GM23338 (cell line): Measurements from ENCODE around the gene RIN3. TPM values are rescaled to one million over a fixed set of nuclear protein-coding genes. Genes with fewer than 3 reads are reported as not detected.
A peak's percentile ranks its signal among the peaks of the same experiment; 100 is the strongest.

ENCODE experiments used
- ATAC-seq: fragments of 200-7000 bp; cut with Tn5 transposase; 3 replicates; pipeline ENCODE4 v1.9.1; 2020
- DNase-seq: peaks from one replicate; pipeline ENCODE4 v3.0.0-alpha.2; 2015; ENCODE audit warnings: low spot score
- H2AFZ ChIP-seq: fragments of 200-600 bp; sonication (generic); 2 replicates; pipeline ENCODE4 v1.8.0; 2016; ENCODE audit warnings: antibody characterized with exemption, mild to moderate bottlenecking, moderate library complexity
- H3F3A ChIP-seq: fragments of 200-600 bp; sonication (generic); replicated peaks from 2 replicates; pipeline ENCODE4 v1.8.0; 2017; ENCODE audit warnings: antibody characterized with exemption, mixed run types, low read depth
- H3K27ac ChIP-seq: fragments of 200-600 bp; sonication (generic); 2 replicates; pipeline ENCODE4 v1.6.1; 2016; ENCODE audit warnings: low read depth
- H3K27me3 ChIP-seq: fragments of 200-600 bp; sonication (generic); 2 replicates; pipeline ENCODE4 v1.8.0; 2016; ENCODE audit warnings: mild to moderate bottlenecking, mixed run types, moderate library complexity; ENCODE audit not compliant: insufficient read depth
- H3K36me3 ChIP-seq: fragments of 200-600 bp; sonication (generic); 2 replicates; pipeline ENCODE4 v1.8.0; 2016; ENCODE audit warnings: mild to moderate bottlenecking; ENCODE audit not compliant: insufficient read depth
- H3K4me1 ChIP-seq: fragments of 200-600 bp; sonication (generic); 2 replicates; pipeline ENCODE4 v1.8.0; 2016; ENCODE audit warnings: mild to moderate bottlenecking, moderate library complexity; ENCODE audit not compliant: insufficient read depth
- H3K4me2 ChIP-seq: fragments of 200-600 bp; sonication (generic); 2 replicates; pipeline ENCODE4 v1.7.1; 2017; ENCODE audit warnings: mixed run types
- H3K4me3 ChIP-seq: fragments of 200-600 bp; sonication (generic); 2 replicates; pipeline ENCODE4 v1.6.1; 2016; ENCODE audit warnings: mixed run types
- H3K79me2 ChIP-seq: fragments of 200-600 bp; sonication (generic); replicated peaks from 2 replicates; pipeline ENCODE4 v1.8.0; 2017; ENCODE audit warnings: mild to moderate bottlenecking; ENCODE audit not compliant: insufficient read depth
- H3K9me2 ChIP-seq: fragments of 200-600 bp; sonication (generic); 2 replicates; pipeline ENCODE4 v1.8.0; 2017; ENCODE audit not compliant: insufficient read depth
- H4K20me1 ChIP-seq: fragments of 200-600 bp; sonication (generic); replicated peaks from 2 replicates; pipeline ENCODE4 v1.8.0; 2017; ENCODE audit warnings: mild to moderate bottlenecking; ENCODE audit not compliant: insufficient read depth
- H3K27ac Mint-ChIP-seq: 2 replicates; pipeline ENCODE4 v1.8.0; 2020; ENCODE audit warnings: inconsistent platforms, mild to moderate bottlenecking, moderate library complexity, mixed read lengths
- H3K27me3 Mint-ChIP-seq: 3 replicates; pipeline ENCODE4 v1.8.0; 2022; ENCODE audit warnings: low read depth, mild to moderate bottlenecking, moderate library complexity, mixed read lengths, inconsistent platforms; ENCODE audit not compliant: insufficient read depth, poor library complexity
- H3K36me3 Mint-ChIP-seq: 3 replicates; pipeline ENCODE4 v1.8.0; 2021; ENCODE audit warnings: low read depth, mild to moderate bottlenecking, inconsistent platforms, moderate library complexity, mixed read lengths
- H3K4me1 Mint-ChIP-seq: 3 replicates; pipeline ENCODE4 v1.8.0; 2020; ENCODE audit warnings: mild to moderate bottlenecking, inconsistent platforms, mixed read lengths
- H3K4me3 Mint-ChIP-seq: 3 replicates; pipeline ENCODE4 v1.8.0; 2021; ENCODE audit warnings: moderate library complexity, mild to moderate bottlenecking, inconsistent platforms, mixed read lengths
- H3K9me3 Mint-ChIP-seq: 3 replicates; pipeline ENCODE4 v1.8.0; 2020; ENCODE audit warnings: moderate library complexity, mild to moderate bottlenecking, inconsistent platforms, mixed read lengths
- ETS1 ChIP-seq: IDR thresholded peaks from 2 replicates; pipeline ENCODE4 v1.6.1; 2016; ENCODE audit warnings: antibody characterized with exemption
- EZH2 ChIP-seq: fragments of 200-600 bp; sonication (generic); IDR thresholded peaks from one replicate; pipeline ENCODE4 v1.8.0; 2017; ENCODE audit warnings: antibody characterized with exemption, mild to moderate bottlenecking, low read depth; ENCODE audit not compliant: unreplicated experiment
- JUNB ChIP-seq: IDR thresholded peaks from one replicate; pipeline ENCODE4 v1.6.1; 2016; ENCODE audit warnings: antibody characterized with exemption; ENCODE audit not compliant: unreplicated experiment
- POLR2AphosphoS5 ChIP-seq: IDR thresholded peaks from 2 replicates; pipeline ENCODE4 v1.6.1; 2016; ENCODE audit warnings: antibody characterized with exemption, low read depth
- REST ChIP-seq: IDR thresholded peaks from one replicate; pipeline ENCODE4 v1.6.1; 2018; ENCODE audit warnings: antibody characterized with exemption; ENCODE audit not compliant: unreplicated experiment
- STAT1 ChIP-seq: IDR thresholded peaks from one replicate; pipeline ENCODE4 v1.6.1; 2016; ENCODE audit warnings: antibody characterized with exemption; ENCODE audit not compliant: unreplicated experiment
- ZNF114 ChIP-seq: fragments of 250-450 bp; sonication (Bioruptor Pico); IDR thresholded peaks from 2 replicates; pipeline ENCODE4 v1.5.0; 2020; ENCODE audit warnings: mild to moderate bottlenecking, moderate library complexity
- ZNF462 ChIP-seq: fragments of 250-450 bp; sonication (Bioruptor Pico); IDR thresholded peaks from 2 replicates; pipeline ENCODE4 v1.5.0; 2020; ENCODE audit warnings: mild to moderate bottlenecking, moderate library complexity
- polyA plus RNA-seq: library from polyadenylated mRNA; unstranded; fragments of >200 nt; fragmentation: Nextera tagmentation; extraction: Ambion mirVana; gene quantifications from 2 replicates; pipeline ENCODE4 v1.2.1, GENCODE V29; 2016
- total RNA-seq: library from RNA; depleted of rRNA; stranded (reverse); fragments of >200 nt; shearing (Covaris generic); gene quantifications from 2 replicates; pipeline ENCODE4 v1.2.3, GENCODE V29; 2014

RIN3 gene
- total and polyA plus RNA-seq, 2 experiments from 2014 or later: 0.97 to 1.5 TPM

DNA sequence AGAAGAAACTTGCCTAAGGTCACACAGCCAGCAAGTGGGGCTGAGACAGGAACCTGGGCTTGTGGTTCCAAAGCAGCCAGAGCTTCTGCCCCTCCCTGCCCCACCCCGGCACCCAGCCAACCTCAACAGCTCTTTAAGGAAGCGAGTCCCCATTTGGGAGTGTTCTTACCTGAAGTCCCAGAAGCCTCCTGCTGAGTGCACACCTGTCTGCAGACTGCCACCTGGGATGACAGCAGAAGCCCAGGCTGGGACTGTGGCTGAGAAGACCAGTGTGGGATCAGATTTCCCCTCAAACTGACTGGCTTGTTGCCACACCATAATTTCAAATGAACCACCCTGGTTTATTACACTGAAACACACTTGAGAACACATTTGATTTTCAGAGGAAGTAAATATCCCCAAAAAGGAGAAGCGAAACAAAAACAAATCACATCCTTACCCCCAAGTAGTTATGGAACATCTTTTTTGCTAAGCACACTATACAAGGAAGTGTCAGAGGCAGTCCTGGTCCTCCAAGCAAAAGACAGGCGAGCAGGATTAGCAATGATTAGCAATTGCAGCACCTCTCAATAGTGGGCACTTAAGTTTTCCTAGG lies 6.3 kb upstream of the RIN3 start (continued):
- TF ChIP-seq ZNF462: no peak
- no peak for TF ChIP-seq REST
- TF ChIP-seq ETS1: no peak

DNA sequence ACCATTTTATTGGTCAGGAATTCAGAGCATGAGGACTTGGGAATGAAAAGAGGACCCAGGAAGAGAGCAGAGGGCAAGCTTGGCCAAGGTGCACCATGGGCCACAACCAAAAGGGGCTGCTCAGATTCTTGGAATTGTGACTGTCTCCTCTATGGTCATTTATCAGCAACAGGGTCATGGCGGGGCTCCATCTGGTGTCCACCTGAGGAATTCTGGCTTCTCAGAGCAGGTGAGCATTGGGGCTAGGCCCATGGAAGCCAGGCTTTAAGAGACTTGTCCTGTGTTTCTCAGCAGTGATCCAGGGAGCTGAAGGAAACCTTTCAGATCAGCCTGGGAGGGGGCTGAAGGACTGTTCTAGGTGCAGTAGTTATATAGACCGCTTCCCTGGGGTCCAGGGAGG lies 2.6 kb upstream of the RIN3 start:
- peak; percentile 25 for ATAC-seq
- TF ChIP-seq ZNF114 (CRISPR knock-in tag): no peak
- TF ChIP-seq EZH2: no peak
- TF ChIP-seq REST: no peak
- no peak for TF ChIP-seq POLR2AphosphoS5
- TF ChIP-seq STAT1: no peak
- TF ChIP-seq JUNB: no peak
- no peak for TF ChIP-seq ETS1

More for the DNA sequence above, 2.6 kb upstream of the RIN3 start:
- Histone ChIP-seq H4K20me1 (no peaks in the 10 kb centered on the region), H3K4me3 (no peak overlapping the region), H3K36me3 (no peaks in the 10 kb centered on the region), H3K79me2 (no peaks in the 10 kb centered on the region), H3K27ac (no peak overlapping the region), H3K4me1 (no peaks in the 10 kb centered on the region; the same call in 1 of the 2 replicates), H3K4me2 (no peak overlapping the region), H3K9me2 (no peaks in the 10 kb centered on the region), H3K27me3 (peaks cover 38% of the 10 kb centered on the region), H2AFZ (0 out of 2 replicates have a peak overlapping the region, but pooled peaks have one; percentile 25), H3F3A (0 out of 2 replicates have a peak, but pooled peaks cover 3% of the 10 kb centered on the region)
- peak; percentile 71 for DNase-seq
- H3K4me3 Mint-ChIP-seq: no peak overlapping the region
- H3K36me3 Mint-ChIP-seq: no peaks in the 10 kb centered on the region
- no peaks in the 10 kb centered on the region for H3K9me3 Mint-ChIP-seq
- H3K4me1 Mint-ChIP-seq: peaks cover 8% of the 10 kb centered on the region
- H3K27ac Mint-ChIP-seq: no peak overlapping the region
- H3K27me3 Mint-ChIP-seq: peaks cover 22% of the 10 kb centered on the region
